HepG2 (cell line): Measurements from ENCODE around the gene IL4I1. TPM values are rescaled to one million over a fixed set of nuclear protein-coding genes. Genes with fewer than 3 reads are reported as not detected.
A peak's percentile ranks its signal among the peaks of the same experiment; 100 is the strongest.

Source experiments
- BRCA1 ChIP-seq: sonication (generic); formaldehyde crosslinking; IDR thresholded peaks from 2 replicates; pipeline ENCODE4 v1.4.0; 2020; ENCODE audit warnings: missing genetic modification reagents
- HNF4A ChIP-seq: sonication (generic); formaldehyde crosslinking; IDR thresholded peaks from 2 replicates; pipeline ENCODE4 v1.4.0; 2020; ENCODE audit warnings: missing genetic modification reagents
- NFE2 ChIP-seq: sonication (generic); formaldehyde crosslinking; IDR thresholded peaks from 2 replicates; pipeline ENCODE4 v1.4.0; 2020; ENCODE audit warnings: missing genetic modification reagents
- NKX3-1 ChIP-seq: sonication (generic); formaldehyde crosslinking; IDR thresholded peaks from 2 replicates; pipeline ENCODE4 v1.5.0; 2020; ENCODE audit warnings: missing genetic modification reagents
- RBM22 ChIP-seq: fragments of 200-400 bp; formaldehyde crosslinking; optimal IDR thresholded peaks from 2 replicates; pipeline ENCODE3; 2017; ENCODE audit warnings: mild to moderate bottlenecking, low read length, moderate library complexity
- RELA ChIP-seq: sonication (generic); formaldehyde crosslinking; IDR thresholded peaks from 2 replicates; pipeline ENCODE4 v1.4.0; 2020; ENCODE audit warnings: missing genetic modification reagents
- RXRA ChIP-seq: sonication (generic); formaldehyde crosslinking; IDR thresholded peaks from 2 replicates; pipeline ENCODE4 v1.5.1; 2020; ENCODE audit warnings: missing genetic modification reagents
- SIX1 ChIP-seq: sonication (generic); formaldehyde crosslinking; IDR thresholded peaks from 2 replicates; pipeline ENCODE4 v1.4.0; 2020; ENCODE audit warnings: missing genetic modification reagents, borderline replicate concordance
- SSRP1 ChIP-seq: IDR thresholded peaks from 2 replicates; pipeline ENCODE4 v1.6.1; 2016; ENCODE audit warnings: control low read depth
- YY1 ChIP-seq: IDR thresholded peaks from 2 replicates; pipeline ENCODE4 v1.6.1; 2011; ENCODE audit warnings: low read length, low read depth, moderate library complexity, mild to moderate bottlenecking; ENCODE audit not compliant: insufficient read depth, insufficient replicate concordance
- ZNF121 ChIP-seq: sonication (generic); formaldehyde crosslinking; IDR thresholded peaks from 2 replicates; pipeline ENCODE4 v1.5.0; 2020; ENCODE audit warnings: mild to moderate bottlenecking, missing genetic modification reagents
- ZNF441 ChIP-seq: sonication (generic); formaldehyde crosslinking; IDR thresholded peaks from 2 replicates; pipeline ENCODE4 v1.7.0; 2021; ENCODE audit warnings: missing genetic modification reagents, borderline replicate concordance
- ZNF446 ChIP-seq: sonication (generic); formaldehyde crosslinking; IDR thresholded peaks from 2 replicates; pipeline ENCODE4 v1.5.0; 2020; ENCODE audit warnings: mild to moderate bottlenecking, missing genetic modification reagents
- ZNF749 ChIP-seq: sonication (generic); formaldehyde crosslinking; IDR thresholded peaks from 2 replicates; pipeline ENCODE4 v1.8.0; 2022; ENCODE audit warnings: mild to moderate bottlenecking, missing genetic modification reagents, moderate library complexity, borderline replicate concordance
- ZNF780A ChIP-seq: sonication (generic); formaldehyde crosslinking; IDR thresholded peaks from 2 replicates; pipeline ENCODE4 v1.8.0; 2022; ENCODE audit warnings: mild to moderate bottlenecking, missing genetic modification reagents, moderate library complexity
- polyA plus RNA-seq, 8 experiments: library from polyadenylated mRNA; depleted of rRNA in 3 of 8; stranded (reverse) in 7 of 8; unstranded in 1 of 8; fragments of >200 nt; fragmentation: Illumina TruSeq in 4 of 8; extraction: Trizol in 4 of 8; gene quantifications; 2 replicates each; pipeline versions ENCODE4 v1.2.1 to v1.2.3, GENCODE V29; 2011 to 2016; ENCODE audit warnings: low read depth in 4 of 8, missing spikeins in 1 of 8, mixed read lengths in 1 of 8; ENCODE audit not compliant: insufficient read depth in 1 of 8
- total RNA-seq, 5 experiments: library from RNA; depleted of rRNA; stranded (reverse); fragments of >200 nt; fragmentation: Illumina TruSeq; extraction: Trizol; gene quantifications; 2 replicates each; pipeline ENCODE4 v1.2.3, GENCODE V29; 2016; ENCODE audit warnings: low read depth in 1 of 5
- TF ChIP-seq, protein P1 (sequence below): sonication (generic); formaldehyde crosslinking; IDR thresholded peaks from 2 replicates; pipeline ENCODE4 v1.4.0; 2020; ENCODE audit warnings: missing genetic modification reagents
- TF ChIP-seq, protein P2 (sequence below): sonication (generic); formaldehyde crosslinking; IDR thresholded peaks from 2 replicates; pipeline ENCODE4; 2020; ENCODE audit warnings: missing genetic modification reagents, mild to moderate bottlenecking, borderline replicate concordance
- TF ChIP-seq, protein P3 (sequence below): sonication (generic); formaldehyde crosslinking; conservative IDR thresholded peaks from 2 replicates; pipeline ENCODE4 v1.5.0; 2020; ENCODE audit warnings: missing genetic modification reagents
- TF ChIP-seq, protein P4 (sequence below): IDR thresholded peaks from 2 replicates; pipeline ENCODE4 v1.6.1; 2016; ENCODE audit warnings: mild to moderate bottlenecking

The IL4I1 gene
- total and polyA plus RNA-seq, 2 of the 13 experiments (the other 11 are each of a cell fraction or from before 2014, with no cell fraction given): not detected

DNA sequence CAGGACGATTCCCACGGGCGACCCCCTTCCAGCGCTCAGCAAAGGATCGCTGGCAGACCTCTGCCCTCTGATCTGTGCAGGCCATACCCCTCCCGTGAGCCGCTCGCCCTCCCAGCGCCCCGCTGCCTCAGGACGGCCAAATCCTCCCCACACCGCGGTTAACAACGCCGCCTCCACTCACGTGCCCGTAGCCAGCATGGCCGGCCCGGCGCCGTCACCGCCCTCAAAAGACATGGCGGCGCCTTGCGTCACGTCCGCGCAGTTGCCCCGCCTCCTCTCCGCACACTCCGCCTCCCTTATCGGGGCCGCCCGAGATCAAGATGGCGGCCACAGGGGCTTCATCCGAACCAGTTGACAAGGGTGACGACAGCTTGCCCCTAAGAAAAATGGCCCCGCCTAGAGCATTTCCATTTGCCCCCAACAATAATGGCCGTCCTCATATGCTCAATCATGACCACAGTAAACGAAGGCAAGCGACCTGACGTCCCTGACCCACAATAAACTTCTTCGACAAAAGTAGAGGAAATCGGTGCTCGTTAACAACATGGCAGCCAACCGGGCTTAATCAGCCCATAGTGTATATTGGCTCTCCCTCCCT is 20.2 kb downstream of the IL4I1 start (continued):
- TF ChIP-seq, protein P1, sequence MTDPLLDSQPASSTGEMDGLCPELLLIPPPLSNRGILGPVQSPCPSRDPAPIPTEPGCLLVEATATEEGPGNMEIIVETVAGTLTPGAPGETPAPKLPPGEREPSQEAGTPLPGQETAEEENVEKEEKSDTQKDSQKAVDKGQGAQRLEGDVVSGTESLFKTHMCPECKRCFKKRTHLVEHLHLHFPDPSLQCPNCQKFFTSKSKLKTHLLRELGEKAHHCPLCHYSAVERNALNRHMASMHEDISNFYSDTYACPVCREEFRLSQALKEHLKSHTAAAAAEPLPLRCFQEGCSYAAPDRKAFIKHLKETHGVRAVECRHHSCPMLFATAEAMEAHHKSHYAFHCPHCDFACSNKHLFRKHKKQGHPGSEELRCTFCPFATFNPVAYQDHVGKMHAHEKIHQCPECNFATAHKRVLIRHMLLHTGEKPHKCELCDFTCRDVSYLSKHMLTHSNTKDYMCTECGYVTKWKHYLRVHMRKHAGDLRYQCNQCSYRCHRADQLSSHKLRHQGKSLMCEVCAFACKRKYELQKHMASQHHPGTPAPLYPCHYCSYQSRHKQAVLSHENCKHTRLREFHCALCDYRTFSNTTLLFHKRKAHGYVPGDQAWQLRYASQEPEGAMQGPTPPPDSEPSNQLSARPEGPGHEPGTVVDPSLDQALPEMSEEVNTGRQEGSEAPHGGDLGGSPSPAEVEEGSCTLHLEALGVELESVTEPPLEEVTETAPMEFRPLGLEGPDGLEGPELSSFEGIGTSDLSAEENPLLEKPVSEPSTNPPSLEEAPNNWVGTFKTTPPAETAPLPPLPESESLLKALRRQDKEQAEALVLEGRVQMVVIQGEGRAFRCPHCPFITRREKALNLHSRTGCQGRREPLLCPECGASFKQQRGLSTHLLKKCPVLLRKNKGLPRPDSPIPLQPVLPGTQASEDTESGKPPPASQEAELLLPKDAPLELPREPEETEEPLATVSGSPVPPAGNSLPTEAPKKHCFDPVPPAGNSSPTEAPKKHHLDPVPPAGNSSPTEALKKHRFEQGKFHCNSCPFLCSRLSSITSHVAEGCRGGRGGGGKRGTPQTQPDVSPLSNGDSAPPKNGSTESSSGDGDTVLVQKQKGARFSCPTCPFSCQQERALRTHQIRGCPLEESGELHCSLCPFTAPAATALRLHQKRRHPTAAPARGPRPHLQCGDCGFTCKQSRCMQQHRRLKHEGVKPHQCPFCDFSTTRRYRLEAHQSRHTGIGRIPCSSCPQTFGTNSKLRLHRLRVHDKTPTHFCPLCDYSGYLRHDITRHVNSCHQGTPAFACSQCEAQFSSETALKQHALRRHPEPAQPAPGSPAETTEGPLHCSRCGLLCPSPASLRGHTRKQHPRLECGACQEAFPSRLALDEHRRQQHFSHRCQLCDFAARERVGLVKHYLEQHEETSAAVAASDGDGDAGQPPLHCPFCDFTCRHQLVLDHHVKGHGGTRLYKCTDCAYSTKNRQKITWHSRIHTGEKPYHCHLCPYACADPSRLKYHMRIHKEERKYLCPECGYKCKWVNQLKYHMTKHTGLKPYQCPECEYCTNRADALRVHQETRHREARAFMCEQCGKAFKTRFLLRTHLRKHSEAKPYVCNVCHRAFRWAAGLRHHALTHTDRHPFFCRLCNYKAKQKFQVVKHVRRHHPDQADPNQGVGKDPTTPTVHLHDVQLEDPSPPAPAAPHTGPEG (CRISPR knock-in tag): 0 out of 2 replicates have a peak, but pooled peaks have one; percentile 34
- TF ChIP-seq ZNF780A (CRISPR knock-in tag): no peak
- TF ChIP-seq RBM22: no peak
- no peak for TF ChIP-seq BRCA1 (CRISPR knock-in tag)
- TF ChIP-seq RXRA (CRISPR knock-in tag): no peak
- TF ChIP-seq YY1: peak; percentile 97
- TF ChIP-seq, protein P2, sequence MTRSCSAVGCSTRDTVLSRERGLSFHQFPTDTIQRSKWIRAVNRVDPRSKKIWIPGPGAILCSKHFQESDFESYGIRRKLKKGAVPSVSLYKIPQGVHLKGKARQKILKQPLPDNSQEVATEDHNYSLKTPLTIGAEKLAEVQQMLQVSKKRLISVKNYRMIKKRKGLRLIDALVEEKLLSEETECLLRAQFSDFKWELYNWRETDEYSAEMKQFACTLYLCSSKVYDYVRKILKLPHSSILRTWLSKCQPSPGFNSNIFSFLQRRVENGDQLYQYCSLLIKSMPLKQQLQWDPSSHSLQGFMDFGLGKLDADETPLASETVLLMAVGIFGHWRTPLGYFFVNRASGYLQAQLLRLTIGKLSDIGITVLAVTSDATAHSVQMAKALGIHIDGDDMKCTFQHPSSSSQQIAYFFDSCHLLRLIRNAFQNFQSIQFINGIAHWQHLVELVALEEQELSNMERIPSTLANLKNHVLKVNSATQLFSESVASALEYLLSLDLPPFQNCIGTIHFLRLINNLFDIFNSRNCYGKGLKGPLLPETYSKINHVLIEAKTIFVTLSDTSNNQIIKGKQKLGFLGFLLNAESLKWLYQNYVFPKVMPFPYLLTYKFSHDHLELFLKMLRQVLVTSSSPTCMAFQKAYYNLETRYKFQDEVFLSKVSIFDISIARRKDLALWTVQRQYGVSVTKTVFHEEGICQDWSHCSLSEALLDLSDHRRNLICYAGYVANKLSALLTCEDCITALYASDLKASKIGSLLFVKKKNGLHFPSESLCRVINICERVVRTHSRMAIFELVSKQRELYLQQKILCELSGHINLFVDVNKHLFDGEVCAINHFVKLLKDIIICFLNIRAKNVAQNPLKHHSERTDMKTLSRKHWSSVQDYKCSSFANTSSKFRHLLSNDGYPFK: peak; percentile 100
- peak; percentile 33; the same call in 1 of the 2 replicates for TF ChIP-seq NFE2
- TF ChIP-seq NKX3-1: peak; percentile 16; the same call in 1 of the 2 replicates
- TF ChIP-seq, protein P3, sequence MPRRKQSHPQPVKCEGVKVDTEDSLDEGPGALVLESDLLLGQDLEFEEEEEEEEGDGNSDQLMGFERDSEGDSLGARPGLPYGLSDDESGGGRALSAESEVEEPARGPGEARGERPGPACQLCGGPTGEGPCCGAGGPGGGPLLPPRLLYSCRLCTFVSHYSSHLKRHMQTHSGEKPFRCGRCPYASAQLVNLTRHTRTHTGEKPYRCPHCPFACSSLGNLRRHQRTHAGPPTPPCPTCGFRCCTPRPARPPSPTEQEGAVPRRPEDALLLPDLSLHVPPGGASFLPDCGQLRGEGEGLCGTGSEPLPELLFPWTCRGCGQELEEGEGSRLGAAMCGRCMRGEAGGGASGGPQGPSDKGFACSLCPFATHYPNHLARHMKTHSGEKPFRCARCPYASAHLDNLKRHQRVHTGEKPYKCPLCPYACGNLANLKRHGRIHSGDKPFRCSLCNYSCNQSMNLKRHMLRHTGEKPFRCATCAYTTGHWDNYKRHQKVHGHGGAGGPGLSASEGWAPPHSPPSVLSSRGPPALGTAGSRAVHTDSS (CRISPR knock-in tag): no peak
- TF ChIP-seq RELA (CRISPR knock-in tag): no peak
- TF ChIP-seq, protein P4, sequence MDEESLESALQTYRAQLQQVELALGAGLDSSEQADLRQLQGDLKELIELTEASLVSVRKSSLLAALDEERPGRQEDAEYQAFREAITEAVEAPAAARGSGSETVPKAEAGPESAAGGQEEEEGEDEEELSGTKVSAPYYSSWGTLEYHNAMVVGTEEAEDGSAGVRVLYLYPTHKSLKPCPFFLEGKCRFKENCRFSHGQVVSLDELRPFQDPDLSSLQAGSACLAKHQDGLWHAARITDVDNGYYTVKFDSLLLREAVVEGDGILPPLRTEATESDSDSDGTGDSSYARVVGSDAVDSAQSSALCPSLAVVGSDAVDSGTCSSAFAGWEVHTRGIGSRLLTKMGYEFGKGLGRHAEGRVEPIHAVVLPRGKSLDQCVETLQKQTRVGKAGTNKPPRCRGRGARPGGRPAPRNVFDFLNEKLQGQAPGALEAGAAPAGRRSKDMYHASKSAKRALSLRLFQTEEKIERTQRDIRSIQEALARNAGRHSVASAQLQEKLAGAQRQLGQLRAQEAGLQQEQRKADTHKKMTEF: peak; percentile 75
- TF ChIP-seq SSRP1 (CRISPR knock-in tag): no peak
- TF ChIP-seq ZNF121 (CRISPR knock-in tag): no peak
- no peak; the same call in 1 of the 2 replicates for TF ChIP-seq SIX1 (CRISPR knock-in tag)
- no peak; the same call in 1 of the 2 replicates for TF ChIP-seq ZNF749 (CRISPR knock-in tag)
- TF ChIP-seq HNF4A (CRISPR knock-in tag): peak; percentile 1; the same call in 1 of the 2 replicates
- TF ChIP-seq ZNF441 (CRISPR knock-in tag): no peak; the same call in 1 of the 2 replicates
- no peak for TF ChIP-seq ZNF446
